PFSK-1 (cell line): ENCODE results near the gene FLAD1.

Experiments used
- FOXP2 ChIP-seq: optimal IDR thresholded peaks from 2 replicates; pipeline ENCODE3; 2011; ENCODE audit warnings: borderline replicate concordance, control low read depth, inconsistent platforms; ENCODE audit not compliant: insufficient read depth; ENCODE audit errors: extremely low read length, extremely low read depth
- POLR2AphosphoS5 ChIP-seq: IDR thresholded peaks from 2 replicates; pipeline ENCODE4 v1.6.1; 2012; ENCODE audit warnings: low read depth, mild to moderate bottlenecking, control low read depth, low read length, moderate library complexity
- REST ChIP-seq, 2 experiments: IDR thresholded peaks; 2 replicates each; pipeline versions ENCODE4 v1.6.1 to v1.8.0; 2011 to 2012; ENCODE audit warnings: low read depth in 2 of 2, low read length in 2 of 2, control low read depth in 1 of 2, inconsistent platforms in 1 of 2, mild to moderate bottlenecking in 1 of 2, moderate library complexity in 1 of 2; ENCODE audit not compliant: insufficient read depth in 1 of 2
- SIN3A ChIP-seq: IDR thresholded peaks from 2 replicates; pipeline ENCODE4 v1.6.1; 2012; ENCODE audit warnings: mild to moderate bottlenecking, low read length, moderate library complexity, borderline replicate concordance; ENCODE audit not compliant: insufficient read depth
- TAF1 ChIP-seq: IDR thresholded peaks from 2 replicates; pipeline ENCODE4 v1.6.1; 2012; ENCODE audit warnings: low read length, control low read depth, borderline replicate concordance; ENCODE audit not compliant: insufficient read depth

The FLAD1 gene

DNA sequence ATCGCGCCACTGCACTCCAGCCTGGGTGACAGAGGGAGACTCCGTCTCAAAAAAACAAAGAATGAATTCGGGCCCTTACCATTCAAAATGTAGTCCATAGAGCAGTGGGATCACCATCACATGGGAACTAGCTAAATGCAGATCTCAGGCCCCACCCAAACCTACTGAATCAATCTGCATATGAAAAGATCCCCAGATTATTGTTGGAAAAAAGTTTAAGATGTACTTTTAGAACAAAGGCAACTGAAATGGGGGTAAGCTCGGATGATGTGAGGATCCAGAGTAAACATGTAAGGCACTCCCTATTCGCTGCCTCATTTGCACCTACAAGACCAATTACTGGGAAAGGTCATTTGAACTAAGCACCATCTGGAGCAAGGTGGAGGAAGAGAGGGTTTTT is 803 bp upstream of the FLAD1 start:
- TF ChIP-seq TAF1 (no peak), FOXP2 (no peak), REST (IDR thresholded peaks at IDR 0.05; ENCODE audit: insufficient read depth in 1 of 2, low read depth in 2 of 2, low read length in 2 of 2) (no peak), POLR2AphosphoS5 (no peak), SIN3A (no peak)

- TF ChIP-seq FOXP2 (no peak), REST (IDR thresholded peaks at IDR 0.05; ENCODE audit: insufficient read depth in 1 of 2, low read depth in 2 of 2, low read length in 2 of 2) (no peak), POLR2AphosphoS5 (no peak), TAF1 (no peak)
These were observed 777 bp downstream of the FLAD1 start for GRCh38 chr1:154983776-154984466.

- TF ChIP-seq REST (IDR thresholded peaks at IDR 0.05; ENCODE audit: insufficient read depth in 1 of 2, low read depth in 2 of 2, low read length in 2 of 2) (no peak), TAF1 (no peak), POLR2AphosphoS5 (no peak), SIN3A (no peak), FOXP2 (no peak)
These were observed 4.2 kb downstream of the FLAD1 start for GRCh38 chr1:154987326-154987725.

DNA sequence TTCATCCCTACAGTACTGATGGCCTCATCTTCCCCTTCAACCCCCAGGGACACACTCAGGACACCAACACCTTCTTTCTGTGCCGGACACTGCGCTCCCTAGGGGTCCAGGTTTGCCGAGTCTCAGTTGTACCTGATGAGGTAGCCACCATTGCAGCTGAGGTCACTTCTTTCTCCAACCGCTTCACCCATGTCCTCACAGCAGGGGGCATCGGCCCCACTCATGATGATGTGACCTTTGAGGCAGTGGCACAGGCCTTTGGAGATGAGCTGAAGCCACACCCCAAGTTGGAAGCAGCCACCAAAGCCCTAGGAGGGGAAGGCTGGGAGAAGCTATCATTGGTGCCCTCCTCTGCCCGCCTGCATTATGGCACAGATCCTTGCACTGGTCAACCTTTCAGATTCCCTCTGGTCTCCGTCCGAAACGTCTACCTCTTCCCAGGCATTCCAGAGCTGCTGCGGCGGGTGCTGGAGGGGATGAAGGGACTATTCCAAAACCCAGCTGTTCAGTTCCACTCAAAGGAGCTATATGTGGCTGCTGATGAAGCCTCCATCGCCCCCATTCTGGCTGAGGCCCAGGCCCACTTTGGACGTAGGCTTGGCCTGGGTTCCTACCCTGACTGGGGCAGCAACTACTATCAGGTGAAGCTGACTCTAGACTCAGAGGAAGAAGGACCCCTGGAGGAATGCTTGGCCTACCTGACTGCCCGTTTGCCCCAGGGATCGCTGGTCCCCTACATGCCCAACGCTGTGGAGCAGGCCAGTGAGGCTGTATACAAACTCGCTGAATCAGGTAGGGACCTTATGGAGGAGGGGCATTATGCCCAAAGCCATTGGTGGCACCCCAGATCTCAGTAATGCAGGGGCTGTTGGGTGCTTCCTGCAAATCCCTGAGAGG is 5.2 kb downstream of the FLAD1 start:
- TF ChIP-seq REST (IDR thresholded peaks at IDR 0.05; ENCODE audit: insufficient read depth in 1 of 2, low read depth in 2 of 2, low read length in 2 of 2) = no peak
- TF ChIP-seq FOXP2 = no peak
- TF ChIP-seq SIN3A = no peak
- TF ChIP-seq POLR2AphosphoS5 = no peak
- TF ChIP-seq TAF1 = no peak
